Spleen (tissue), 11 donors: ENCODE results near the gene PHF21A. TPM values are rescaled to one million over a fixed set of nuclear protein-coding genes. Genes with fewer than 3 reads are reported as not detected.
"Not testable (repeated sequence)": the region's sequence is repeated elsewhere in the genome, so short reads cannot be mapped to it uniquely, and the experiment has no call there.

Experiments used
- DNase-seq: peaks from one replicate; pipeline ENCODE4 v3.0.0-alpha.2; 2020
- H3K27ac ChIP-seq, 8 donors: fragments of 200-600 bp; sonication (generic) in 7 of 8; 1 replicate in 4 of 8; 2 replicates in 4 of 8; pipeline versions ENCODE4 v1.5.0 to v1.8.0; 2016 to 2021; ENCODE audit warnings: inconsistent platforms in 4 of 8, mild to moderate bottlenecking in 4 of 8, moderate library complexity in 1 of 8
- H3K27me3 ChIP-seq, 7 donors: fragments of 200-600 bp; sonication (generic) in 6 of 7; replicated peaks in 1 of 7; 1 replicate in 4 of 7; 2 replicates in 3 of 7; pipeline versions ENCODE4 v1.5.0 to v1.8.0; 2016 to 2021; ENCODE audit warnings: inconsistent platforms in 3 of 7, mild to moderate bottlenecking in 1 of 7
- H3K36me3 ChIP-seq, 6 donors: fragments of 200-600 bp; sonication (generic) in 5 of 6; 1 replicate in 4 of 6; 2 replicates in 2 of 6; pipeline versions ENCODE4 v1.5.0 to v1.8.0; 2016 to 2021; ENCODE audit warnings: inconsistent platforms in 2 of 6
- H3K4me1 ChIP-seq, 6 donors: fragments of 200-600 bp; sonication (generic) in 5 of 6; 1 replicate in 3 of 6; 2 replicates in 3 of 6; pipeline versions ENCODE4 v1.5.0 to v1.8.0; 2016 to 2021; ENCODE audit warnings: inconsistent platforms in 3 of 6
- H3K4me3 ChIP-seq, 8 donors: fragments of 200-600 bp; sonication (generic) in 7 of 8; 1 replicate in 4 of 8; 2 replicates in 4 of 8; pipeline versions ENCODE4 v1.5.0 to v1.8.0; 2016 to 2021; ENCODE audit warnings: inconsistent platforms in 4 of 8, mild to moderate bottlenecking in 4 of 8, moderate library complexity in 2 of 8
- H3K9me3 ChIP-seq, 8 donors: fragments of 200-600 bp; sonication (generic) in 7 of 8; 1 replicate in 4 of 8; 2 replicates in 4 of 8; pipeline versions ENCODE4 v1.5.0 to v1.8.0; 2016 to 2021; ENCODE audit warnings: inconsistent platforms in 4 of 8
- POLR2A ChIP-seq, 3 donors: fragments of 450-650 bp; IDR thresholded peaks; one replicate each; pipeline ENCODE4 v1.5.1; 2017; ENCODE audit warnings: antibody characterized with exemption in 3 of 3, mild to moderate bottlenecking in 1 of 3
- POLR2AphosphoS5 ChIP-seq, 3 donors: sonication (generic); formaldehyde crosslinking; IDR thresholded peaks; one replicate each; pipeline ENCODE4 v1.5.1; 2017; ENCODE audit warnings: antibody characterized with exemption in 3 of 3
- WGBS, 5 donors: extraction: QIAGEN DNeasy Blood & Tissue Kit in 3 of 5; methylation state at CpG; one replicate each; pipeline versions ENCODE4 v1.1.5 to v1.1.7; 2013 to 2018; 5-methylcytosine and 5-hydroxymethylcytosine counted together
- intact Hi-C: fragments of 100-400 bp; cut with DNase I; formaldehyde crosslinking; loops from one replicate; pipeline ENCODE4 v1.15.0; 2023; ENCODE audit warnings: low total_unique reads
- polyA plus RNA-seq, 3 donors: library from polyadenylated mRNA; stranded (reverse); fragments of 200-250 nt; gene quantifications; one replicate each; pipeline ENCODE4 v1.2.1, GENCODE V29; 2013
- total RNA-seq, 7 donors: library from RNA; depleted of rRNA in 3 of 7; stranded (reverse); fragments of >200 nt in 3 of 7; fragmentation: NEBNext Ultra II Directional in 4 of 7; extraction: Animal tissue kit (Norgen Biotek cat#: 25700) in 4 of 7; gene quantifications; one replicate each; pipeline versions ENCODE4 v1.1.0 to v1.2.1, GENCODE V29; 2016 to 2021
- TF ChIP-seq, protein P1 (sequence below), 11 experiments: fragments of 200-600 bp in 7 of 11; fragments of 450-650 bp in 4 of 11; sonication (generic) in 4 of 11; IDR thresholded peaks in 8 of 11; conservative IDR thresholded peaks in 3 of 11; 1 replicate in 7 of 11; 2 replicates in 4 of 11; pipeline versions ENCODE4 v1.4.0 to v1.8.0; 2016 to 2021; ENCODE audit warnings: antibody characterized with exemption in 11 of 11, inconsistent platforms in 4 of 11, mild to moderate bottlenecking in 1 of 11
- donor health status: healthy with polysubstance abuse.
- donor health status: DM: no; HTN: no; CAD: no; lungs with moderate emphysema.
- donor health status: DM: no; HTN: no; CAD: no.
- donor health status: Bipolar disorder and iron deficiency.
- donor health status: healthy.
- donor health status: DM: no; HTN: no; CAD: no.
- donor health status: DM: yes; HTN: yes; CAD: no.

The PHF21A gene
- total and polyA plus RNA-seq, 10 donors: 9.2 to 110 (median 79.7) TPM

DNA sequence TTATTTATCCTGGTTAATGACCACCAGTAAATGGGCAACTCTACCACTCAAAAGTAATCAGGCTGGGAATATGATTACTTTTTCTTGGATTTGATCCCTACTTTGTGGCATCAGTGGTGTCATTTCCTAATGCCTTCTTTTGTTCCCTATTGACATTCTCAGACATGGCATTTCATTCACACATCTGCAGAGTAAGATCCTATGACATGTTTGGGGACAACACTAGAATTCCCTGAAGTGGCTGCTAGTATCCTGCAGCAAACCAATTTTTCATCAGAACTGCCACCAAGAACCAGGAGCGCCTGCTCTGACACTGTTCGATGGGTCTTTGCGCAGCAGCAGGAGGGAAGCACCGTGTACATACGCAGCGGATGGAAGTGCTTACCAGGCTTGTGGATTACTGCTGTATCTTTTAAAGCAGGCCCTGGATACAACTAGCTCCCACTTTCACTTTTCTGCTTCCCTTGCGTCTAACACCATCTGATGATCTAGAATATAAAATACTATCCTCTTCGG lies 101.1 kb downstream of the PHF21A start:
- DNase-seq: no peak
- Histone ChIP-seq H3K4me1 (no peaks in the 10 kb centered on the region), H3K36me3 (peaks cover 0 to 31% (median 0%) of the 10 kb centered on the region in 6 donors), H3K27me3 (no peaks in the 10 kb centered on the region), H3K27ac (no peak overlapping the region), H3K9me3 (peaks cover 0 to 2% (median 0%) of the 10 kb centered on the region in 8 donors), H3K4me3 (no peak overlapping the region)
- WGBS, 5 donors: 92 to 98% (median 96%) methylated on average over 8 of the region's 8 CpGs
- TF ChIP-seq POLR2A (IDR thresholded peaks at IDR 0.05): no peak
- no peak for TF ChIP-seq POLR2AphosphoS5 (IDR thresholded peaks at IDR 0.05)
- TF ChIP-seq, protein P1, sequence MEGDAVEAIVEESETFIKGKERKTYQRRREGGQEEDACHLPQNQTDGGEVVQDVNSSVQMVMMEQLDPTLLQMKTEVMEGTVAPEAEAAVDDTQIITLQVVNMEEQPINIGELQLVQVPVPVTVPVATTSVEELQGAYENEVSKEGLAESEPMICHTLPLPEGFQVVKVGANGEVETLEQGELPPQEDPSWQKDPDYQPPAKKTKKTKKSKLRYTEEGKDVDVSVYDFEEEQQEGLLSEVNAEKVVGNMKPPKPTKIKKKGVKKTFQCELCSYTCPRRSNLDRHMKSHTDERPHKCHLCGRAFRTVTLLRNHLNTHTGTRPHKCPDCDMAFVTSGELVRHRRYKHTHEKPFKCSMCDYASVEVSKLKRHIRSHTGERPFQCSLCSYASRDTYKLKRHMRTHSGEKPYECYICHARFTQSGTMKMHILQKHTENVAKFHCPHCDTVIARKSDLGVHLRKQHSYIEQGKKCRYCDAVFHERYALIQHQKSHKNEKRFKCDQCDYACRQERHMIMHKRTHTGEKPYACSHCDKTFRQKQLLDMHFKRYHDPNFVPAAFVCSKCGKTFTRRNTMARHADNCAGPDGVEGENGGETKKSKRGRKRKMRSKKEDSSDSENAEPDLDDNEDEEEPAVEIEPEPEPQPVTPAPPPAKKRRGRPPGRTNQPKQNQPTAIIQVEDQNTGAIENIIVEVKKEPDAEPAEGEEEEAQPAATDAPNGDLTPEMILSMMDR (IDR thresholded peaks at IDR 0.05 in 8 of 11, conservative IDR thresholded peaks at IDR 0.05 in 3 of 11): no peak
- intact Hi-C loops: no loop called here

DNA sequence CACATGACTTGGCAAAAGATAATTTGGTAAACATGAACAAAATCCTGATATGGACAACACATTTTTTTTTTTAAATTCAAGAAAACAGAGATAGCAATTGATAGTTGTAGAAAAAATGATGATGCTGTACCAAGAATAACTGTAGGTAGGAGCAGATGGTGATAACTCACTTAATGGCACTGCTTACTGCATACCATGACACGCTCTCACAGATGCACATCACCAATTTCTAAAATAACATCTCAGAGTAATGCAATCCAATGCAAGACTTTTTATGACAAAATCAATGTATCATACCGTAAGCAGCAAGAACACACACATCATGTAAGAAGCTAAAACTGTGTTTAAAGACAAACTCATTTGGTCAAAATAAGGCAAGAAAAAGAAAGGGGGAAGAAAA lies 102.6 kb downstream of the PHF21A start:
- peaks cover 0 to under 1% (median 0%) of the 10 kb centered on the region in 6 donors for H3K4me1 ChIP-seq
- 90 to 99% (median 98%) methylated on average over 2 of the region's 2 CpGs for WGBS, 5 donors
- H3K4me3 ChIP-seq: no peak overlapping the region
- peaks cover 0 to 9% (median 0%) of the 10 kb centered on the region in 8 donors for H3K9me3 ChIP-seq
- no peaks in the 10 kb centered on the region for H3K27me3 ChIP-seq
- peaks cover 0 to 28% (median 0%) of the 10 kb centered on the region in 6 donors for H3K36me3 ChIP-seq
- TF ChIP-seq POLR2AphosphoS5 (IDR thresholded peaks at IDR 0.05) (no peak), POLR2A (IDR thresholded peaks at IDR 0.05) (no peak)
- TF ChIP-seq, protein P1 (IDR thresholded peaks at IDR 0.05 in 8 of 11, conservative IDR thresholded peaks at IDR 0.05 in 3 of 11): no peak
- DNase-seq: no peak
- H3K27ac ChIP-seq: no peak overlapping the region
- intact Hi-C loops: no loop called here

DNA sequence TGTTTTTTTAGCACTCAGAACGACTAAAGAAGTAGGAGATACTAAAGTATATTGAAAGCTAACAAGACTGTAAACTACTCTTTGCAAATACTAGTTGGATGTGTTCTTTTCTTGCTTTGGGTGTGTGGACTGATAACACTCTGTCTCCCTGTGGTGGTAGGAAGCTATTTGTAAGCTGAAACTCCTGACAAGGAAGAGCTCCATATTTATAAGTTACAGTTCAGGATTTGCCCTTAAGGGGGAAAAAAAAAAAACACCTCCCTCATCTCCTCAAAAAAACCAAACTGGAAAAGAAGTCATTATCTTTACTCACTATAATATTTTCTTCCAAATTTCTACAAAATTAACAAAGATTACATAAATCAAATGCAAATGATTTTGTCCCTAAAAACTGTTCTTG lies 103.9 kb downstream of the PHF21A start:
- TF ChIP-seq POLR2AphosphoS5 (IDR thresholded peaks at IDR 0.05): no peak
- TF ChIP-seq, protein P1 (IDR thresholded peaks at IDR 0.05 in 8 of 11, conservative IDR thresholded peaks at IDR 0.05 in 3 of 11): no peak
- no peak for TF ChIP-seq POLR2A (IDR thresholded peaks at IDR 0.05)
- DNase-seq: no peak
- Histone ChIP-seq H3K27me3 (no peaks in the 10 kb centered on the region), H3K9me3 (peaks cover 0 to 9% (median 0%) of the 10 kb centered on the region in 8 donors), H3K4me1 (peaks cover 0 to 3% (median 0%) of the 10 kb centered on the region in 6 donors), H3K27ac (no peak overlapping the region), H3K4me3 (no peak overlapping the region), H3K36me3 (peaks cover 0 to 15% (median 0%) of the 10 kb centered on the region in 6 donors)
- intact Hi-C loops: no loop called here
- WGBS, 5 donors: 84 to 96% (median 94%) methylated on average over 1 of the region's 1 CpG

DNA sequence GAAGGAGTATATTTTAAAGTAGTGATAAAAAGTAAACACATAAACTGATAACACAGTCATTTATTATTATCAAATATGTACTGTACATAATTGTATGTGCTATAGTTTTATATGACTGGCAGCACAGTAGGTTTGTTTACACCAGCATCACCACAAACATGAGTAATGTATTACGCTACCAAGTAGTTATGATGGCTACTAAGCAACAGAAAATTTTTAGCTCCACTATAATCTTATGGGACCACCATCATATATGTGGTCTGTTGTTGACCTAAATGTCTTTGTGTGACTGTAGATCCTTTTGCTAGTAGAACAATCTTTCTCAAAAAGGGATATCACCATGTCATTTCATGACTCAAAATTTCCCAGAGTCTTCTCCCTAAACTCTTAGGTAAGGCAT lies 105.3 kb downstream of the PHF21A start:
- TF ChIP-seq POLR2AphosphoS5 (IDR thresholded peaks at IDR 0.05) (no peak), POLR2A (IDR thresholded peaks at IDR 0.05) (no peak)
- TF ChIP-seq, protein P1 (IDR thresholded peaks at IDR 0.05 in 8 of 11, conservative IDR thresholded peaks at IDR 0.05 in 3 of 11): no peak
- H3K4me1 ChIP-seq: peaks cover 0 to 11% (median 0%) of the 10 kb centered on the region in 6 donors
- H3K27me3 ChIP-seq: no peaks in the 10 kb centered on the region
- intact Hi-C loops: no loop called here
- DNase-seq: no peak
- H3K27ac ChIP-seq: no peak overlapping the region
- WGBS, 5 donors: 96 to 100% (median 98%) methylated on average over 1 of the region's 1 CpG
- peaks cover 0 to 9% (median 0%) of the 10 kb centered on the region in 8 donors for H3K9me3 ChIP-seq
- no peak overlapping the region for H3K4me3 ChIP-seq
- peaks cover 0 to 3% (median 0%) of the 10 kb centered on the region in 6 donors for H3K36me3 ChIP-seq

DNA sequence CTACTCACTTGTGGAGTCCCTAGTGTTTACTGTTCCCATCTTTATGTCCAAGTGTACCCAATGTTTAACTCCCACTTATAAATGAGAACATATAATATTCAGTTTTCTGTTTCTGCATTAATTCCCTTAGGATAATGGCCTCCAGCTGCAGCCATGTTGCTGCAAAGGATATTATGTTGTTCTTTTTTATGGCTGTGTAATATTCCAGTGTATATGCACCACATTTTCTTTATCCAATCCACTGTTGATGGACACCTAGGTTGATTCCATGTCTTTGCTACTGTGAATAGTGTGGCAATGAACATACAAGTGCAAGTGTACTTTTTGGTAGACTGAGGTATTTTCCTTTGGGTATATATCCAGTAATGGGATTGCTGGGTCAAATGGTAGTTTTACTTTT lies 107.1 kb downstream of the PHF21A start:
- DNase-seq, H3K27ac ChIP-seq, H3K4me3 ChIP-seq, H3K9me3 ChIP-seq, H3K36me3 ChIP-seq, intact Hi-C loops, H3K27me3 ChIP-seq: not testable (repeated sequence)
- peaks cover 0 to 15% (median 2%) of the 10 kb centered on the region in 6 donors for H3K4me1 ChIP-seq
